ENCODE data around the gene SHOX.
"Not testable (repeated sequence)": the region's sequence is repeated elsewhere in the genome, so short reads cannot be mapped to it uniquely, and the experiment has no call there.

Gene SHOX

DNA sequence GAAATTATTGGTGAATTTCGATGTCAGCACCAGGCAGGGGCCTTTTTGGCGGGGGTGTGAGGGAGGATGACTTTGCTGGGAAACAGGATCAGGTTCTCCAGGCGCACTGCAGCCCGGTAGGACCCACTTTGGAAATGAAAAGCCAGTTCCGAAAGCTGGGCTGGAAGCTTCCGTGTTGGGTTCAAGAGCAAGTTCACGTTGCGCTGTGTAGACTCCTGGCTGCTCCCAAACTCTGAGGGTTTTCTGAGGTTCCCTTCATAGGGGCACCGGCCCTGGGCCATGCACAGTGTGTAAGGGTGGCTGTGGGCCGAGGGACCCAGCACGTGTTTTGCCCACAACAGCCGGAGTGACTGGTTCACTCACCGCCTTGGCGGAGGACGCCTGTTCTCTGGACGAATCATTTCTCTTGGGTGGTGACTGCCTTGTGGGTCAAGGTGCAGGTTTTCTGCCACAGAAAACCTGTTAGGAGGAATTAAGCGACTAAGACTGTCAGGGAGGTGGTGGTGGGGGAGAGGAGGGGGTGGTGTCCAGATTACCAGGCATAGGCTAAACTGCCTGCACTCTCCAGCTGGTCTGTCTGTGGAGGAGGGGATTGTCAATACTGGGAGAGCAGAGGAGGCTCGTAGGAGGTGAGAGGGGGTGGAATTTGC is 8.0 kb downstream of the SHOX start:
- no peak for DNase-seq

DNA sequence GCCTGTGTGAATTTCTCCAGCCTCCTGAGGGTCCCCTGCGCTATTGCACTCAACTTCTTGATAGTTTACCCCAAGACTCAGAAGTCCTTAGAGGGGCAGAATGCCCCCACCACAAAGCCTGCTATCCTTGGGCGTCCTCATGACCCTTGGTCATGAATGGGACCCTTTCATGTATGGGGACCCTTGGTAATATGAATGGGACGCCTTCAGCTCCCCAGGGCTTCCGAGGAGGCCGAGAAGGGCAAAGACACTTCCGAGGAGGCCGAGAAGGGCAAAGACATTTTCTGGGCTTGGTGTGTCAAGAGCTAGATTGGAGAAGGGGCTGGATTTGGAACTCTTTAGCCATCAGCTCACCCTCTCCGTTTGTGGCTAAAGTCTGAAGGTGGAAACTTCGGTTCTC is 8.6 kb downstream of the SHOX start:
- DNase-seq = no peak

DNA sequence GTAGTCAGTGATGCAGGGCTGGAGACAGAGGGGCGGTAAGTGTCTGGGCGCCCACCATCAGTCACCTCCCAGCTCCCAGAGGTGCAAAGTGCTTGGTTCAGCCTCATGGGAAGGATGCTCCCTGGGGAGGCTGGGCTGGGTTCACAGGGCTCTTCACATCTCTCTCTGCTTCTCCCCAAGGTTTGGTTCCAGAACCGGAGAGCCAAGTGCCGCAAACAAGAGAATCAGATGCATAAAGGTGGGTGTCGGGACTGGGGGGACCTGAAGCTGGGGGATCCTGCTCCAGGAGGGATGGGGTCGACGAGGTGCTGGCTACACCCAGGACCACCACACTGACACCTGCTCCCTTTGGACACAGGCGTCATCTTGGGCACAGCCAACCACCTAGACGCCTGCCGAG is 10.1 kb downstream of the SHOX start:
- no peak for DNase-seq

DNA sequence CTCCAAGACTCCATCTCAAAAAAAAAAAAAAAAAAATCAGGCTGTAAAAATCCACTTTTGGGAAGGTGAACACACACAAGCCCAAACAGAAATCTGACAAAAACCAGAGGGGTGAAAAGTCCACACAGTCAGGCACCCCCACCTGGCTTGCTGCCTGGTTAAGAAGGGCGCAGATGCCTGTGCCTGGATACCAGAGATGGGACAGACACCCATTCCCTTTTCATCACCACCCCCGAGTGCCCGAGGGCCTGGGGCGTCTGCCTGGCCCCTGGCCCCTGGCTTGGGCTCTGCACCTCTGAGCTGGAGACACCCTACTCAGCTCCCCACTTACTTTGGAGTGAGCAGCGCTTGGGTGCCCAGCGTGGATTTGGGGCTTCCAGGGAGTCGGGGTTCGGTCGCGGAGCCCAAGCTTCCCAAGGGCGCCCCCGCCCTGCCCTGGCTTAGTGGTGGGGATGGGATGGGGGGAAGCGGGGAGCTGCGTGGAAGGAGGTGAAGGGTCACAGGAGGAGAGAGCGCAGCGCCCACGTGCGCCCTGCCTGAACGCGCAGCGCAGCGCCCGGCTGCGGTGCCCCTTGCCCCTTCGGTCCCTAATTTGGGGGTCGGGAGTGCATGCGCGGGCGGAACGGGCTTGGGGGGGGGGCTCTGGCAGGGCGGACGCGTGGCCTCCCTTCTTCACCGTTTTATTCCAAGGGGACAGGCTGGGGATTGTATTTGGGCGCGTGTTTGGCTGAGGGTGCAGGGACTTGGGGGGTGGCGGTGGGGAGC is 11.3 kb downstream of the SHOX start:
- DNase-seq = no peak

DNA sequence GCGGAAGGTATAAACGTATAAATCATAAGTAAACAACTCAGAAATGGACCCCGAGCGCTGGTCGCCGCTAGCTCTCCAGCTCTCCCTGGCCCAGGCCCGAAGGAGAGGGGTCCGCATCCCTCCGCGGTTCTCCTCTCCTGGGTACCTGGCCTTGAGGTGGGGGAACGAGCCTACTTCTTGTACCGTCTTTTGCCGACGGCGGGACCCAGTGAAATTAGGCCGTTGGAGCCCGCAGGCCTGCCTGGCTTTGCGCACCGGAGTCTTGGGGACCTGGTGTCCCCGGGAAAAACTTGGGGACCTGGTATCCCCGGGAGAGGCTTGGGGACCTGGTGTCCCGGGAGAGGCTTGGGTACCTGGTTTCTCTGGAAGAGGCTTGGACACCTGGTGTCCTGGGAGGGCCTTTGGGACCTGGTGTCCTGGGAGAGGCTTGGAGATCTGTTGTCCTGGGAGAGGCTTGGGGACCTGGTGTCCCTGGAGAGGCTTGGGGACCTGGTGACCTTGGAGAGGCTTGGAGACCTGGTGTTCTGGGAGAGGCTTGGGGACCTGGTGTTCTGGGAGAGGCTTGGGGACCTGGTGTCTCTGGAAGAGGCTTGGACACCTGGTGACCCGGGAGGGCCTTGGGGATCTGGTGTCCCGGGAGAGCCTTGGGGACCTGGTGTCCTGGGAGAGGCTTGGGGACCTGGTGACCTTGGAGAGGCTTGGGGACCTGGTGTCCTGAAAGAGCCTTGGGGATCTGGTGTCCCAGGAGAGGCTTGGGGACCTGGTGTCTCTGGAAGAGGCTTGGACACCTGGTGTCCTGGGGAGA is 12.0 kb downstream of the SHOX start:
- DNase-seq = no peak

DNA sequence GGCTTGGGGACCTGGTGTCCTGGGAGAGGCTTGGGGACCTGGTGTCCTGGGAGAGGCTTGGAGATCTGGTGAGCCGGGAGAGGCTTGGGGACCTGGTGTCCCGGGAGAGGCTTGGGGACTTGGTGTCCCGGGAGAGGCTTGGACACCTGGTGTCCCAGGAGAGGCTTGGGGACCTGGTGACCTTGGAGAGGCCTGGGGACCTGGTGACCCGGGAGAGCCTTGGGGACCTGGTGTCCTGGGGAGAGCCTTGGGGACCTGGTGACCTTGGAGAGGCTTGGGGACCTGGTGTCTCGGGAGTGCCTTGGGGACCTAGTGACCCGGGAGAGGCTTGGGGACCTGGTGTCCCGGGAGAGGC is 12.6 kb downstream of the SHOX start:
- no peak for DNase-seq

DNA sequence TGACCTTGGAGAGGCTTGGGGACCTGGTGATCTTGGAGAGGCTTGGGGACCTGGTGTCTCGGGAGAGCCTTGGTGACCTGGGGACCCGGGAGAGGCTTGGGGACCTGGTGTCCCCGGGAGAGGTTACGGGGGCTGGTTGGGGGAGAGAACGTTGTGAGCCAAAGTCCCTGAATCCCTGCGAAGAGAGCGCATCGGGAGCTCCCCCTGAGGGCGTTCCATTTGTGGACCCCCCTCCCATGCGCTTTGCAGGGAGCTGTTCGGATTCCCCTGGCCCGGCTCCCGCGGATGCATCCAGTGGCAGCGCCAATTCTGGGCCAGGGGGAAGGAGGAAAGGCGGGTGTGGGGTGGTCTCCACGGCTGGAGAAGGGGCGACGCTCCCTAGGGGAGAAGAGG is 13.3 kb downstream of the SHOX start:
- no peak for DNase-seq

DNA sequence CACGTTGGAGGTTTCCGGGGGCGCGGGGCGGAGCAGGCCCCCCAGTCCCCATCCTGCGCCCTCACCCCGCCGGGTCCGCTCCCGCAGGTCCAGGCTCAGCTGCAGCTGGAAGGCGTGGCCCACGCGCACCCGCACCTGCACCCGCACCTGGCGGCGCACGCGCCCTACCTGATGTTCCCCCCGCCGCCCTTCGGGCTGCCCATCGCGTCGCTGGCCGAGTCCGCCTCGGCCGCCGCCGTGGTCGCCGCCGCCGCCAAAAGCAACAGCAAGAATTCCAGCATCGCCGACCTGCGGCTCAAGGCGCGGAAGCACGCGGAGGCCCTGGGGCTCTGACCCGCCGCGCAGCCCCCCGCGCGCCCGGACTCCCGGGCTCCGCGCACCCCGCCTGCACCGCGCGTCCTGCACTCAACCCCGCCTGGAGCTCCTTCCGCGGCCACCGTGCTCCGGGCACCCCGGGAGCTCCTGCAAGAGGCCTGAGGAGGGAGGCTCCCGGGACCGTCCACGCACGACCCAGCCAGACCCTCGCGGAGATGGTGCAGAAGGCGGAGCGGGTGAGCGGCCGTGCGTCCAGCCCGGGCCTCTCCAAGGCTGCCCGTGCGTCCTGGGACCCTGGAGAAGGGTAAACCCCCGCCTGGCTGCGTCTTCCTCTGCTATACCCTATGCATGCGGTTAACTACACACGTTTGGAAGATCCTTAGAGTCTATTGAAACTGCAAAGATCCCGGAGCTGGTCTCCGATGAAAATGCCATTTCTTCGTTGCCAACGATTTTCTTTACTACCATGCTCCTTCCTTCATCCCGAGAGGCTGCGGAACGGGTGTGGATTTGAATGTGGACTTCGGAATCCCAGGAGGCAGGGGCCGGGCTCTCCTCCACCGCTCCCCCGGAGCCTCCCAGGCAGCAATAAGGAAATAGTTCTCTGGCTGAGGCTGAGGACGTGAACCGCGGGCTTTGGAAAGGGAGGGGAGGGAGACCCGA is 14.0 kb downstream of the SHOX start:
- DNase-seq = no peak

DNA sequence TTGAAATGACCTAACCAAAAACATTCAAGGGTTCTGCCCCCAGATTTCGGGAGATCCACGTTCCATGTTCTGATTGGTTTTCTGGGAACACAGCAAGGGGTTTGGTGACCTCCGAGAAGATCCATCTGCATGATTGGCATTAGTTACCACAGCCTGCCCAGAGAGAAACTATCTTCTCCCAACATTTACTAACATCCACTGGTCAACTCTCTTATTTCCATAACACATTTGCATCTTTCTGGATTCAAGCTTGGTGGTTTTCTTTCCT is 15.6 kb downstream of the SHOX start:
- no peak for DNase-seq

DNA sequence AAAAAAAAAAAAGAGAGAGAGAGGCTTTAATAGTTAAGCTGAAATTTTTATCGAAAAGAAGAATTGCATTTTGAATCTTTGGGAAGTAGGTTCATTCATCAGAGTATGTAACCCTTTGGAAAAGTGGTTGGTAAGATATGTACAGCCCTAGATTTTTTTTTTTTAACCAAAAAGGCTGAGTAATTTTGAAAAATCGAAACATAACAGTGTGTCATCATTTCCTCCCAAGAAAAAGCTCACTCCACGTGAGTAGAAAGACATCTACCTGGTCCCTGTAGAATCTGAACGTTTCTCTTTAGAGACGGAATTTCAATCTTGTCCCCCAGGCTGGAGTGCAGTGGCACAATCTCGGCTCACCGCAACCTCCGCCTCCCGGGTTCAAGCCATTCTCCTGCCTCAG is 16.2 kb downstream of the SHOX start:
- DNase-seq = no peak

DNA sequence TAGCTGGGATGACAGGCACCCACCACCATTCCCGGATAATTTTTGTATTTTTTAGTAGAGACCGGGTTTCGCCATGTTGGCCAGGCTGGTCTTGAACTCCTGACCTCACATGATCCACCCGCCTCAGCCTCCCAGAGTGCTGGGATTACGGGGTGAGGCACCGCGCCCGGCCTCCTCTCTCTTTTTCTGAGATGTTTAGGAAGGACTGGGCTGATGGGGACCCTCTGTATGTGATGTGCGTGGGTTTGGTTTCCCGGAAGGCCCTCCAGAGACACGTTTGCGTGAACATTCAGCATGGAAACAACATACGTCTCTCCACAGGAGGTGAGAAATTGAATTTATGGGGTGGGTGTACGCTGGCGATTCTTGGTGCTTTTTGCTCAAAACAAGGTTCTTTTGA is 18.6 kb downstream of the SHOX start:
- no peak for DNase-seq

DNA sequence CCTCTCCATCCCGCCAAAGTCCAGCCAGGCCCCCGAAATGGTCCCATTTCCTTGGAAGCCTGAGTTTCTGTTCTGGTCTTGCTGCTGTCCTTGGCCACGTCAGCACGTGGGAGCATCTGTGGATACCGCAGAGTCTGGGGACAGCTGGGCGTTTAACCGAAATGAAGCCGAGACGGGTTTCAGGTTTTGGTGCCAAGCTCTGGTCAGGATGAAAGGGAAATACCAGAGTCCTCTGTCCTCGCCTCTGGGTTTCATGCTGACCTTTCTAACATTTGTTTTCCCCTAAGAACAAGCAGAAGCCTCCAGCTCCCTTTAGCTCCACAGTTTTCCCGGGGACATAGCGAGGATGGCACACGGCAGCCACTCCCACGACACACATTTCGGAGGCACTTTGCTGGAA is 19.7 kb downstream of the SHOX start:
- no peak for DNase-seq

DNA sequence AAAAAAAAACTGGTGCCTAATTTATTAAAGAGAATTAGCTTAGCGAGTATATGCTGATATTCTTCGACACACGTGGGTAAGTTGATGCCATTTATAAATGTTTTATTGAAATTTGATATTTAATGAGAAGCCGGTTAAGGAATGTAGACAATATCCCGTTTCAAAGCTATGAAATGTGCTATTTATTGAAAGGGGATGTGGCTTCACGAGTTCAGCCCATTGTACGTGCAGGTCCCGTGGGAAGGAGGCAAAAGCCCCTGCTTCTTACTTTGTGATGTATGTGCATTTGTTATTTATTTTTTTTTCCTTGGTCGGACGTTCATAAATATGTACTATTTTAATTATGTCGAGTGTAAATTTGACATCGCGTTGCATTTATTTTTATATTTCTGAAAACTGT is 20.2 kb downstream of the SHOX start:
- DNase-seq = no peak

DNA sequence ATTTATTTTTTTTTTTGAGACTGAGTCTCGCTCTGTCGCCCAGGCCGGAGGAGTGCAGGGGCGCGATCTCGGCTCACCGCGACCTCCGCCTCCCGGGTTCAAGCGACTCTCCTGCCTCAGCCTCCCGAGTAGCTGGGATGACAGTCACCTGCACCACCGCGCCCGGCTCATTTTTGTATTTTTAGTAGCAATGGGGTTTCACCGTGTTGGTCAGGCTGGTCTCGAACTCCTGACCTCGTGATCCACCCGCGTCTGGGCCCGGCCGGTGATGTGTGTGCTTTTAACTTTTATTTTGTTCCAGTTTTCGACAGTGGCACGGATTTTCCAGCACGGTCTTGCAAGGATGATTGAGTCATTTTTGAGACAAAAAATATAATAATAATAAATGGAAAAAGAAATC is 21.3 kb downstream of the SHOX start:
- not testable (repeated sequence) for DNase-seq

DNA sequence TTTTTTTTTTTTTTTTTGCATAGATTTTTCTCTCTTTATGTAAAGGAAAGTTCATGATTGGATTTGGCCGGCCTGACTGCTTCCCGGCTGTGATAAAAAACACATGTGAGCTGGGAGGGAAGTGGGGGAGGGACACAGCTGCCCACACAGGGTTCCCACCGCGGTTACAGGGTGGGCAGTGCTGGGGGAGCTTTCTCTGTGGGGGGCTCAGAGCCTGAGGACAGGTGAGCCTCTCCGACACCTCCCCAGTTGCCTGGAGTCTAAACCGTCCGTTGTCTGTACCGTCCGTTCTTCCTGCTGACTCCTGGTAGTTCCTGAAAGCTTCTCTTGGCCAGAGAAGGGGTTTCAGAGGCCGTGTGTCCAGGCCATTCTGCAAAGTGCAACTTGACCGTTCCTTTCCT is 21.8 kb downstream of the SHOX start:
- DNase-seq = no peak

DNA sequence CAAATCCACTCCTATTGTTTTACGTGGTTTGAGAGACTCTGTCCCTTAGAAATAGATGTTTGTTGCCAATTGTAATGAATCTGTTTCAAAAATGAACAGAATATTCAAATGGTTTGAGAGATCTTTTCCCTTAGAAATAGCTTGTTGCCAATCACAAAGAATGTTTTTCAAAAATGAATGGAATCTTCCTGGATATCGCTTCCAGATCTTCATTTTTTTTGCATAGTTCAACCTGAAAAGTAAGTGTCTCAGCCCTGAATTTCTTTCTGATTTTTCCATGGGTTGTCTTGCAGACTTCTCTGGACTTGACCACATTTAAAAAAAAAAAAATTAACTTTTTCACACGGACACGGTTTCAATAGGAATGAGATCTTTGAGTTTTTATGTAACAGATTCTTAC is 22.7 kb downstream of the SHOX start:
- no peak for DNase-seq

DNA sequence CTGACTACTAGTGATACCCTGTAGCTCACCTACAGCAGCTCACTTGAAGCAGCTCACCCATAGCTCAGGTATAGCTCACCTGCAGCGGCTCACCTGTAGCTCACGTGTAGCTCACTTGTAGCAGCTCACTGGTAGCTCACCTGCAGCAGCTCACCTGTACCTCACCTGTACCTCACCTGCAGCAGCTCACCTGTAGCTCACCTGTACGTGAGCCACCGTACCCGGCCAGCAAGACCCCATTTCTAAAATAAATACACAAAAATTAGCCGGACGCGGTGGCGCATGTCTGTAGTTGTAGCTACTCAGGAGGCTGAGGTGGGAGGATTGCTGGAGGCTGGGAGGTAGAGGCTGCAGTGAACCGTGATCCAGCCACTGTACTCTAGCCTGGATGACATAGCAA is 30.6 kb downstream of the SHOX start:
- no peak for DNase-seq

DNA sequence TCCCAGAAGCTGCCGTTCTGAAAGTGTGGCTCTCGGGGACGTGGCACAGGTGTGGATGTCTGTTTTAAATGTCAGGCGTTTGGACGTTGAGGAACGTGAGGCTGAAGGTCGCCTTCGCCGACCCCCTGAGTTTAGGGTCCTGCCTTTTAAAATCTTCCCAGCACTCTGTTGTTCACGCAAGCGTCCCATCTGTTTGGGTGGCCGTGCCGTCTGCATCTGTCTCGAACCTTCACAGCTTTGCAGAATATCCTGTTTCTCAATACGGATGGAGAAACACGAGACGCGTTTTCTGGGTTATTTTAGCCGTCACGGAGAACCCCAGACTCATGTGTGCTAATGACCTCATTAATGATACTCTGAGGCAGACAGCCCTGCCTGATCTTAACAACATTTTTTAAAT is 31.5 kb downstream of the SHOX start:
- no peak for DNase-seq

DNA sequence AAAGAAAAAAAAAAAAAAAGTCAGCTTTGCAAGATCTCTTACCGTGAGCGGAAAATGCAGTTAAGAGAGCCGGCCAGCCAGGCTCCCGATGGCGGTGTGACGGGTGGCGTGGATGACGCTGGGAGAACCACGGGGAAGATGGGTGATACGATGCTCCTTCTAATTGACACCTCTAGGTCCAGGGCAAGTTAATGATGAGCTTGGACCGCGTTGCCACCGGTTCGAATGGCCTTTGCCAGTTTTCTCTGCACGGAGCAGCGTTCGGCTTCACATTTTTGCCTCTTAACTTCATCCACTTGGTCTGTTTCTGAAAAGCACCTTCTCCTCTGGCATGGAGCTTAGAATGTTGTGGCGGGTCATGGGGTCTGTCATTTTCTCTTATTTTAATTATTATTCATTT is 33.2 kb downstream of the SHOX start:
- DNase-seq = no peak

DNA sequence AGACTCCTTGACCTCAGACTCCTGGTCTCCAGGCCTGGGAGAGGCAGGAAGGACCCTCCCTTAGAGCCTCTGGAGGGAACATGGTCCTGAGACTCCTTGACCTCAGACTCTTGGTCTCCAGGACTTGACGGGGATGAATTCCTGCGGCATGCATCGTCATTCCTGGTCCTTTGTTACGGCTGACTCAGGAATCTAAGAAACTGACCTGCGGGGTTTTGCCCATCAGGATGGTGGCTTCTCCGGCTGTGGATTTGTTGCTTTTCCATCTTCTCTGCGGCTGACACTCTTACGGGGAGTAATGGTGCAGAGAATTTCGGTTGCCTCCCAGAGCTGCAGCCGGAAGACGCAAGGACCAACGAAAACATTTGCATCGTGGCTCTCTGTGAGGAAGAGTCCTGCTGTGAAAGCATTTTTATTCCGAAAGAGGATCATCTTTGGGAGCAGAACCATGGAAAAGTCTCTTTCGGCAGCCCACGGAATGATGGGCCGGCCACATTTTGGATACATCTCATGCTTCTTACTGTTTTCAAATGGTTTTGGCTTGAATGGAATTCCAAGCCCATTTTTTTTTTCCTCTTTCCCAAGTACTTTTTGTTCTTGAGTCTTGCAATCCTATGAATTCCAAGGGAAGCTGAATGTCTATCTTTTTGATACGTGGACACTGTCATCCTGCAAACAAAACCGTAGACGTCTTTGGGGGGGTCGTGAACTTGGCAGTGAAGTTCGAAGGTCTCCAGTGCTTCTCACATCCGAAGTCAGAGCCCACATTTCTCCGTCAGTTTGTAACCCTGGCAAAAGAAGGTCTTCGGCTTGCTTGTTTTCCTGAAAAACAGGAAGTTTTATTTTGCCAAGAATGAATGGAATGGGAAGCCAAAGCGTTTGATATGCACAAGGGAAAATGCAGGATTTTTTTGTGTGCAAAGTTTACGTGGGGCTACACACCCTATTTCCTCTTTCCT is 36.5 kb downstream of the SHOX start:
- no peak for DNase-seq

DNA sequence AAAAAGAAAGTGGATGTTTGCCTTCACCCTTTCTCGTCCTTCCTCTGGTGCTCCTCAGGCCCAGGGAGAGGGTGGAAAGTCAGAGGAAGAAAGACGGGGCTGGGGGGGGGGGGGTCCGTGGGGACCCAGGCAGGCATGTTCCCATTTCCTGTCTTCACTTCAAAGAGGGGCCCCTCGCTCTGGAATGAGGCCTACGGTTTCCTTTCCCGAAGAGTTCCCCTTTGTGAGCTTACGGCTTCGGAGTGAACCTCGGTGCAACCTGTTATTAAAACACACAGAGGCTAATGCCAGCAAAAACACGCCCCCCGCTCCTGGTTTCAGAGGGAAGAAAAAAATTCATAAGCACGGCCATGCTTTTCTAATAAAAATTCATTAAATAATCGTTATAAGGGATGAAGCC is 40.1 kb downstream of the SHOX start:
- DNase-seq = no peak

DNA sequence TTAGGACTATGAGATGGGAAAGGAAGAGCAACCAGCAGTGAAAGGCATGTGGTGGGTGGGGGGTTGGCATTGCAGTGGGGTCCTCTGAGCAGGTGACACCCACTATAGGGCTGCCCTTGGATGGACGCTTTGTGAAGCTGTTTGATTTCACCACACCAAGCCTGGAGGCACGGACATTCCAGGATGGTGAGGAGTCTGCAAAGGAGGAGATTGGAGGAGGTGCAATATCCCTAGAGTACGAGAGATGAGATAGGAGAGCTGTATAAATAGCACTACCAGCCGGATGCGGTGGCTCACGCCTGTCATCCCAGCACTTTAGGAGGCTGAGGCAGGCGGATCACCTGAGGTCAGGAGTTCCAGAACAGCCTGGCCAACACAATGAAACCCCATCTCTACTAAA is 42.3 kb downstream of the SHOX start:
- DNase-seq = no peak

Measured in activated CD4-positive, alpha-beta T cell treated with anti-CD3 and anti-CD28 coated beads for 48 hours (primary cell).